ENCODE measurements around the gene NPBWR2. TPM values are rescaled to one million over a fixed set of nuclear protein-coding genes. Genes with fewer than 3 reads are reported as not detected.
A peak's percentile ranks its signal among the peaks of the same experiment; 100 is the strongest.

Gene NPBWR2
- total RNA-seq, 1 experiment from 2014 or later = not detected

- no peaks in the 10 kb centered on the region for H3K4me1 ChIP-seq (ENCODE audit: control insufficient read depth, insufficient read depth, low read length)
- no peaks in the 10 kb centered on the region for H3K36me3 ChIP-seq (ENCODE audit: control insufficient read depth, insufficient read depth, low read length)
- no peak for TF ChIP-seq SIN3A (IDR thresholded peaks at IDR 0.05; ENCODE audit: borderline replicate concordance, insufficient read depth, low read depth, low read length)
- TF ChIP-seq, protein P1, sequence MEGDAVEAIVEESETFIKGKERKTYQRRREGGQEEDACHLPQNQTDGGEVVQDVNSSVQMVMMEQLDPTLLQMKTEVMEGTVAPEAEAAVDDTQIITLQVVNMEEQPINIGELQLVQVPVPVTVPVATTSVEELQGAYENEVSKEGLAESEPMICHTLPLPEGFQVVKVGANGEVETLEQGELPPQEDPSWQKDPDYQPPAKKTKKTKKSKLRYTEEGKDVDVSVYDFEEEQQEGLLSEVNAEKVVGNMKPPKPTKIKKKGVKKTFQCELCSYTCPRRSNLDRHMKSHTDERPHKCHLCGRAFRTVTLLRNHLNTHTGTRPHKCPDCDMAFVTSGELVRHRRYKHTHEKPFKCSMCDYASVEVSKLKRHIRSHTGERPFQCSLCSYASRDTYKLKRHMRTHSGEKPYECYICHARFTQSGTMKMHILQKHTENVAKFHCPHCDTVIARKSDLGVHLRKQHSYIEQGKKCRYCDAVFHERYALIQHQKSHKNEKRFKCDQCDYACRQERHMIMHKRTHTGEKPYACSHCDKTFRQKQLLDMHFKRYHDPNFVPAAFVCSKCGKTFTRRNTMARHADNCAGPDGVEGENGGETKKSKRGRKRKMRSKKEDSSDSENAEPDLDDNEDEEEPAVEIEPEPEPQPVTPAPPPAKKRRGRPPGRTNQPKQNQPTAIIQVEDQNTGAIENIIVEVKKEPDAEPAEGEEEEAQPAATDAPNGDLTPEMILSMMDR (IDR thresholded peaks at IDR 0.05) = no peak
- ATAC-seq (peak; percentile 26; the same call in 1 of the 2 replicates), DNase-seq (ENCODE audit: low read depth, low spot score) (no peak)
- no peak overlapping the region for H3K27ac ChIP-seq (ENCODE audit: low read length)
- CTCF ChIA-PET = no interaction called here
- in situ Hi-C loops (cut with HindIII; ENCODE audit: low pct_unique_long_range_greater_than_20kb, low sequenced_read_pairs) = no loop called here
- H3K27me3 ChIP-seq (ENCODE audit: control insufficient read depth, insufficient read depth, low read length) = peaks cover 6% of the 10 kb centered on the region
- no TSS peak for BruUV-seq (replicated peaks)
- POLR2A ChIA-PET = no interaction called here
- H3K9me3 ChIP-seq (ENCODE audit: control insufficient read depth, insufficient read depth, low read depth, low read length) = no peaks in the 10 kb centered on the region
- intact Hi-C loops (cut with micrococcal nuclease; ENCODE audit: unreplicated experiment) = no loop called here
- no peak overlapping the region for H3K4me3 ChIP-seq (ENCODE audit: low read depth in 2 of 2, low read length in 2 of 2)
Observed at GRCh38 chr20:64130876-64131275, 23.5 kb upstream of the NPBWR2 start.

DNA sequence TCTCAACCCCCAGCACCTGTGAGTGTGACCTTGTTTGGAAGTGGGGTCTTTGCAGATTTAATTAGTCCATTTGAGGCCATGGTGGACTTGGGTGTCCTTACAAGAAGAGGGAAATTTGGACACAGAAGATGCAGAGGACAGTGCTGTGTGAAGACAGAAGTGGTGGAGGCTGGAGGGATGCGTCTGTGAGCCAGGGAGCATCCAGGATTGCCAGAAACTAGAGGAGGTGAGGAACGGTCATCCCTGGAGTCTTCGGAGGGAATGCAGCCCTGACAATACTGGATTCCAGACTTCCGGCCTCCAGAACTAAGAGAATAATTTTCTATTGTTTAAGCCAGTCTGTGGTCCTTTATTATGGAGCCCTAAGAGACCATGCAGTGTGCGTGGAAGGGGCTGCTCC lies 22.9 kb upstream of the NPBWR2 start:
- in situ Hi-C loops (cut with HindIII; ENCODE audit: low pct_unique_long_range_greater_than_20kb, low sequenced_read_pairs) (no loop called here), intact Hi-C loops (cut with micrococcal nuclease; ENCODE audit: unreplicated experiment) (no loop called here)
- H3K36me3 ChIP-seq (ENCODE audit: control insufficient read depth, insufficient read depth, low read length) = no peaks in the 10 kb centered on the region
- POLR2A ChIA-PET = no interaction called here
- no peaks in the 10 kb centered on the region for H3K9me3 ChIP-seq (ENCODE audit: control insufficient read depth, insufficient read depth, low read depth, low read length)
- DNase-seq (ENCODE audit: low read depth, low spot score) (no peak), ATAC-seq (no peak)
- no peak for TF ChIP-seq TCF7L2 (IDR thresholded peaks at IDR 0.05; ENCODE audit: low read depth, low read length)
- TF ChIP-seq SIN3A (IDR thresholded peaks at IDR 0.05; ENCODE audit: borderline replicate concordance, insufficient read depth, low read depth, low read length) = no peak
- TF ChIP-seq, protein P1 (IDR thresholded peaks at IDR 0.05) = no peak
- TF ChIP-seq POLR2AphosphoS5 (IDR thresholded peaks at IDR 0.05; ENCODE audit: low read depth, low read length) = no peak
- TF ChIP-seq, protein P2, sequence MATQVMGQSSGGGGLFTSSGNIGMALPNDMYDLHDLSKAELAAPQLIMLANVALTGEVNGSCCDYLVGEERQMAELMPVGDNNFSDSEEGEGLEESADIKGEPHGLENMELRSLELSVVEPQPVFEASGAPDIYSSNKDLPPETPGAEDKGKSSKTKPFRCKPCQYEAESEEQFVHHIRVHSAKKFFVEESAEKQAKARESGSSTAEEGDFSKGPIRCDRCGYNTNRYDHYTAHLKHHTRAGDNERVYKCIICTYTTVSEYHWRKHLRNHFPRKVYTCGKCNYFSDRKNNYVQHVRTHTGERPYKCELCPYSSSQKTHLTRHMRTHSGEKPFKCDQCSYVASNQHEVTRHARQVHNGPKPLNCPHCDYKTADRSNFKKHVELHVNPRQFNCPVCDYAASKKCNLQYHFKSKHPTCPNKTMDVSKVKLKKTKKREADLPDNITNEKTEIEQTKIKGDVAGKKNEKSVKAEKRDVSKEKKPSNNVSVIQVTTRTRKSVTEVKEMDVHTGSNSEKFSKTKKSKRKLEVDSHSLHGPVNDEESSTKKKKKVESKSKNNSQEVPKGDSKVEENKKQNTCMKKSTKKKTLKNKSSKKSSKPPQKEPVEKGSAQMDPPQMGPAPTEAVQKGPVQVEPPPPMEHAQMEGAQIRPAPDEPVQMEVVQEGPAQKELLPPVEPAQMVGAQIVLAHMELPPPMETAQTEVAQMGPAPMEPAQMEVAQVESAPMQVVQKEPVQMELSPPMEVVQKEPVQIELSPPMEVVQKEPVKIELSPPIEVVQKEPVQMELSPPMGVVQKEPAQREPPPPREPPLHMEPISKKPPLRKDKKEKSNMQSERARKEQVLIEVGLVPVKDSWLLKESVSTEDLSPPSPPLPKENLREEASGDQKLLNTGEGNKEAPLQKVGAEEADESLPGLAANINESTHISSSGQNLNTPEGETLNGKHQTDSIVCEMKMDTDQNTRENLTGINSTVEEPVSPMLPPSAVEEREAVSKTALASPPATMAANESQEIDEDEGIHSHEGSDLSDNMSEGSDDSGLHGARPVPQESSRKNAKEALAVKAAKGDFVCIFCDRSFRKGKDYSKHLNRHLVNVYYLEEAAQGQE (IDR thresholded peaks at IDR 0.05; ENCODE audit: insufficient read depth in 1 of 2, low read depth in 2 of 2, low read length in 1 of 2) = no peak
- CTCF ChIA-PET = no interaction called here
- no peak overlapping the region for H3K27ac ChIP-seq (ENCODE audit: low read length)
- H3K4me1 ChIP-seq (ENCODE audit: control insufficient read depth, insufficient read depth, low read length) = no peaks in the 10 kb centered on the region
- BruUV-seq (replicated peaks) = no TSS peak
- no peak overlapping the region for H3K4me3 ChIP-seq (ENCODE audit: low read depth in 2 of 2, low read length in 2 of 2)
- H3K27me3 ChIP-seq (ENCODE audit: control insufficient read depth, insufficient read depth, low read length) = peaks cover 6% of the 10 kb centered on the region
